ENCODE results near the gene SNN.

The SNN gene

DNA sequence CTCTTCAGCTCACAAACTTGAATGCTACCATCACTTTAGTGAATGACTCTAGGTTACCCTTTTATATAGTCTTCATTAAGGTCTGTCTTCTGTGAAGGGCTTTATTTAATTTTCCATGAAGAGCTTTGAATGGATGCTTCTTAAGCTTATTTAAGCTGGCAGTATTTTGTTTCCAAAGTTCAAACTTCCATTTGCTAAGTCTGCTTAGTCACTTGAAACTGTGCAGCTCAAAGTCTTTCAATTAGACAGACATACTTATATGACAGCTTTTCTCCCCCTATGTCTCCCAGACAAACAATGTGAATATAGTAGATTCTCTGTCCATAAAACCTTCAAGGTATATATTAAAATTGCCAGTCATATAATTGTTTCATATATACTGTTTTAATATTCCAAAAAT lies 50.9 kb downstream of the SNN start:
- DNase-seq (ENCODE audit: extremely low spot score), result no peak
- ChIA-PET POLR2A (no interaction called here), CTCF (interaction anchor here (1.0 to 2.4 kb wide), 5 partner anchors 12 to 323 kb away, joined by 3 to 6 read pairs (median 3); no protein-coding TSS in a partner anchor)
- TF ChIP-seq, protein P1, sequence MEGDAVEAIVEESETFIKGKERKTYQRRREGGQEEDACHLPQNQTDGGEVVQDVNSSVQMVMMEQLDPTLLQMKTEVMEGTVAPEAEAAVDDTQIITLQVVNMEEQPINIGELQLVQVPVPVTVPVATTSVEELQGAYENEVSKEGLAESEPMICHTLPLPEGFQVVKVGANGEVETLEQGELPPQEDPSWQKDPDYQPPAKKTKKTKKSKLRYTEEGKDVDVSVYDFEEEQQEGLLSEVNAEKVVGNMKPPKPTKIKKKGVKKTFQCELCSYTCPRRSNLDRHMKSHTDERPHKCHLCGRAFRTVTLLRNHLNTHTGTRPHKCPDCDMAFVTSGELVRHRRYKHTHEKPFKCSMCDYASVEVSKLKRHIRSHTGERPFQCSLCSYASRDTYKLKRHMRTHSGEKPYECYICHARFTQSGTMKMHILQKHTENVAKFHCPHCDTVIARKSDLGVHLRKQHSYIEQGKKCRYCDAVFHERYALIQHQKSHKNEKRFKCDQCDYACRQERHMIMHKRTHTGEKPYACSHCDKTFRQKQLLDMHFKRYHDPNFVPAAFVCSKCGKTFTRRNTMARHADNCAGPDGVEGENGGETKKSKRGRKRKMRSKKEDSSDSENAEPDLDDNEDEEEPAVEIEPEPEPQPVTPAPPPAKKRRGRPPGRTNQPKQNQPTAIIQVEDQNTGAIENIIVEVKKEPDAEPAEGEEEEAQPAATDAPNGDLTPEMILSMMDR (IDR thresholded peaks at IDR 0.05; ENCODE audit: control extremely low read depth, extremely low read depth, low read depth, missing control alignments), result no peak

DNA sequence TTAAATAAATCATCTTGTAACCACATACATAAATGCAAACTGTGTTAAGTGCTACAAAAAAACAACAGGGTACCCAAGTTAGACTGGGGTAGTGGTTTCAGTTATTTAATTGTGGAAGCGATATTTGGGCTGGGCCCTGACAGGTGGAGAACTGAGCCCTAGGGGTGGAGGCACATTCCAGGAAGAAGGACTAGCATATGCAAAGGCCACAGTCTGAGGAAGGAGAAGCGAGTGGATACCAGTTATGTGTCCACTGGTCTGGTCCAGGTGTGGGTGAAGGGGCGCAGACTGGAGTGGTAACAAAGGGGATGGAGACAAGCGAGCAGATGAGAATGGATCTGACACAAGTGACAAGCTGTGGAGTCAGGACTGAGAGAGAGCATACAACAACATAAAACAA lies 51.5 kb downstream of the SNN start:
- ChIA-PET CTCF (interaction anchor here (0.7 to 1.5 kb wide), 4 partner anchors 10 to 324 kb away, joined by 3 to 4 read pairs (median 3); no protein-coding TSS in a partner anchor), POLR2A (no interaction called here)
- no peak for DNase-seq (ENCODE audit: extremely low spot score)
- TF ChIP-seq, protein P1 (IDR thresholded peaks at IDR 0.05; ENCODE audit: control extremely low read depth, extremely low read depth, low read depth, missing control alignments), result no peak

DNA sequence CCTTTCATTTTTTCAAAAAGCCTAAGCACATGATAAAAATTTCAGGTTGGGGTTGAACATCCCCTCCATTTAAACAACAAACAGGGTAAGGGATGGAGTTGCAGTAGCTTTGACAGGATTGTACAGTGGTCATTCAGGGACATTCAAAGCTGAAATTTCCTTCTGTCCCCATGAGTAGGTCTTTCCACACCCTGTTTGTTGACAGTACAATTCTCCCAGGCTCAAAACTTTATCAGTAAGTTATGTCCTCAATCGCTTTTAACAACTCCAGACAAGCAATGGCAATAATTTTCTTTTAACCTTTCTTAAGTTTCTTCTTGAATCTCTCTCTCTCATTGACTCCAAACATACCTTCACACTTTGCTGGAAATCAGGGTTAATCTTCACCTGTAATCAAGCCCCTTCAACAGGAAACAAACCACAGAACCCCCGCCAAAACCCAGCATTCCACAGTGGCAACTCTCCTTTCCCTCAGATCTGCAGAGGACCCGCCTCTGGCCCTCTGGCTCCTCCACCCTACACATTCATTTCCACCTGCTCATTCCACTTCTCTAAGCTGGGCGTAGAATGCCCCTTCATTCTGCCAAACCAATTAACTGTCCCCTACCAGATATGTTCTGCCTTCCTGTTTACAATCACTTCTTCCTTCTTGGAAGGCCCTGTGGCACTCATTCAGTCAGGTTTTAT lies 53.7 kb downstream of the SNN start:
- TF ChIP-seq, protein P1 (IDR thresholded peaks at IDR 0.05; ENCODE audit: control extremely low read depth, extremely low read depth, low read depth, missing control alignments), result no peak
- CTCF ChIA-PET, result interaction anchor here (0.6 to 1.6 kb wide), 3 partner anchors 14 to 24 kb away, joined by 3 read pairs; no protein-coding TSS in a partner anchor
- DNase-seq (ENCODE audit: extremely low spot score), result no peak
- POLR2A ChIA-PET, result no interaction called here

DNA sequence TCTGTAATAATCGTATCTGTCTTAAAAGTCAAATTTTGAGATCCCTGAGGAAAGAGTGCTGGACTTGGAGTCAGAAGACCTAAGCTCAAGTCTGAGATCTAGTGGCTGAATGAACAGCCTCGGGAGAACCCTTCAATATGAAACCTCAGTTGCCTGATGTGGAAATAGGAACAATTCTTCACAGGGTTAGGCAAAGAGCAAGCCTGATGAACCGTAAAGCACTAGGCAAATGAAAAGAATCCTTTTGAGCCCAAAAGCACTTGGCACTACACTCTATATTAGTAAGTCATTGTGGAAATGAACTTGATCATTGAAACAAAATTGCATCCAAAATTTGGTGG lies 54.2 kb downstream of the SNN start:
- TF ChIP-seq, protein P1 (IDR thresholded peaks at IDR 0.05; ENCODE audit: control extremely low read depth, extremely low read depth, low read depth, missing control alignments), result no peak
- ChIA-PET POLR2A (no interaction called here), CTCF (interaction anchor here (1.6 kb wide), 1 partner anchor 24 kb away, joined by 3 read pairs; no protein-coding TSS in a partner anchor)
- no peak for DNase-seq (ENCODE audit: extremely low spot score)

DNA sequence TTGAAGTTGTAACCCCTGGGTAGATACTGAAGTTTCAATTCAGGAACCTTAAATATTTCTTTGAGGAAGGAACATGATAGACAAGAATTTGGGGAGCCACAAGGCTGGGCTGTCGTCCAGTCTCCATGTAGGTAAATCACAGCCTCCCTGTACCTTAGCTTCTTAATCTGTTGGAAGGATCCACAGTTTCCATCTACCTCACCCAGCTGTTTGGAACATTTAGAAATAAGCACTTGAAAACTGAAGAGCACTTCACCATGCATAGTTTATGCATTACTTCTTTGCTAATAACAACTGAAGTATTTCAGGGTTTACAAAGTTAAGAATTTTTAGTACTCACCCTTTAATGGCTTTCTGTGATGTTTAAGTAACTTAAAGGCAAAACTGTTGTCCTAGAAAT lies 57.2 kb downstream of the SNN start:
- ChIA-PET CTCF (interaction anchor here (0.8 to 2.5 kb wide), 3 partner anchors 9 to 11 kb away, joined by 3 to 16 read pairs (median 4); no protein-coding TSS in a partner anchor), POLR2A (no interaction called here)
- TF ChIP-seq, protein P1 (IDR thresholded peaks at IDR 0.05; ENCODE audit: control extremely low read depth, extremely low read depth, low read depth, missing control alignments), result no peak
- DNase-seq (ENCODE audit: extremely low spot score), result no peak

DNA sequence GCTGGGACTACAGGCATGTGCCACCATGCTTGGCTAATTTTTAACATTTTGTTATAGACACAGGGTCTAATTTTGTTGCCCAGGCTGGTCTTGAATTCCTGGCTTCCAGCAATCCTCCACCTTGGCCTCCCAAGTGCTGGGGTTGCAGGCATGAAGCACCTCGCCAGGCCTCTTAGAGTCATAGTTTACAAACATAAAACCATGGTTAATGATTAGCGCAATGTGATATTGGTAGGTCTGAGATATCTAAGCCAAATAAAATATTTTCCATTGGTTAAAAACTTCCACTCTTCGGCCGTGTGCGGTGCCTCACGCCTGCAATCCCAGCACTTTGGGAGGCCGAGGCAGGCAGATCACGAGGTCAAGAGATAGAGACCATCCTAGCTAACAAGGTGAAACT lies 57.8 kb downstream of the SNN start:
- ChIA-PET CTCF (interaction anchor here (1.5 to 2.5 kb wide), 2 partner anchors 10 to 11 kb away, joined by 4 to 16 read pairs; no protein-coding TSS in a partner anchor), POLR2A (no interaction called here)
- TF ChIP-seq, protein P1 (IDR thresholded peaks at IDR 0.05; ENCODE audit: control extremely low read depth, extremely low read depth, low read depth, missing control alignments), result no peak
- no peak for DNase-seq (ENCODE audit: extremely low spot score)
